Measurements from ENCODE around the gene PLK5. TPM values are rescaled to one million over a fixed set of nuclear protein-coding genes. Genes with fewer than 3 reads are reported as not detected.

The PLK5 gene
- total RNA-seq, 4 donors from 2014 or later = not detected

GRCh38 chr19:1580957-1581356 is 57.1 kb downstream of the PLK5 start:
- in situ Hi-C loops (cut with MboI; ENCODE audit: low pct_ligation_motif_present in 1 of 4, low pct_unique_long_range_greater_than_20kb in 1 of 4, low sequenced_read_pairs in 3 of 4) = no loop called here
- no peak for TF ChIP-seq CTCF (IDR thresholded peaks at IDR 0.05)
- TF ChIP-seq POLR2AphosphoS5 (IDR thresholded peaks at IDR 0.05) = no peak
- no peak for TF ChIP-seq POLR2A (IDR thresholded peaks at IDR 0.05)
- TF ChIP-seq EP300 (IDR thresholded peaks at IDR 0.05; ENCODE audit: low read depth) = no peak
- Histone ChIP-seq H3K4me1 (no peaks in the 10 kb centered on the region), H3K4me3 (no peak overlapping the region), H3K36me3 (peaks cover 0 to 29% (median 13%) of the 10 kb centered on the region in 4 donors), H3K27me3 (no peaks in the 10 kb centered on the region), H3K9me3 (no peaks in the 10 kb centered on the region), H3K27ac (no peak overlapping the region)
- no peak for DNase-seq
- intact Hi-C loops (cut with DNase I; ENCODE audit: low total_unique reads) = loop anchor here (1.0 kb wide), 1 partner anchor 103 kb away; no protein-coding TSS in a partner anchor
- 94% methylated on average over 19 of the region's 22 CpGs; no CpG with 5 or more reads in 1 of the 2 donors for WGBS, 2 donors (ENCODE audit: low coverage in 1 of 2)

GRCh38 chr19:1582201-1582600 is 58.3 kb downstream of the PLK5 start:
- H3K4me1 ChIP-seq = no peaks in the 10 kb centered on the region
- TF ChIP-seq CTCF (IDR thresholded peaks at IDR 0.05) (no peak), EP300 (IDR thresholded peaks at IDR 0.05; ENCODE audit: low read depth) (no peak), POLR2AphosphoS5 (IDR thresholded peaks at IDR 0.05) (no peak), POLR2A (IDR thresholded peaks at IDR 0.05) (no peak)
- WGBS, 2 donors (ENCODE audit: low coverage in 1 of 2) = 75% methylated on average over 5 of the region's 9 CpGs; no CpG with 5 or more reads in 1 of the 2 donors
- H3K4me3 ChIP-seq = no peak overlapping the region
- H3K27ac ChIP-seq = no peak overlapping the region
- H3K9me3 ChIP-seq = no peaks in the 10 kb centered on the region
- intact Hi-C loops (cut with DNase I; ENCODE audit: low total_unique reads) (no loop called here), in situ Hi-C loops (cut with MboI; ENCODE audit: low pct_ligation_motif_present in 1 of 4, low pct_unique_long_range_greater_than_20kb in 1 of 4, low sequenced_read_pairs in 3 of 4) (no loop called here)
- DNase-seq = no peak
- peaks cover 0 to 28% (median 13%) of the 10 kb centered on the region in 4 donors for H3K36me3 ChIP-seq
- H3K27me3 ChIP-seq = no peaks in the 10 kb centered on the region

DNA sequence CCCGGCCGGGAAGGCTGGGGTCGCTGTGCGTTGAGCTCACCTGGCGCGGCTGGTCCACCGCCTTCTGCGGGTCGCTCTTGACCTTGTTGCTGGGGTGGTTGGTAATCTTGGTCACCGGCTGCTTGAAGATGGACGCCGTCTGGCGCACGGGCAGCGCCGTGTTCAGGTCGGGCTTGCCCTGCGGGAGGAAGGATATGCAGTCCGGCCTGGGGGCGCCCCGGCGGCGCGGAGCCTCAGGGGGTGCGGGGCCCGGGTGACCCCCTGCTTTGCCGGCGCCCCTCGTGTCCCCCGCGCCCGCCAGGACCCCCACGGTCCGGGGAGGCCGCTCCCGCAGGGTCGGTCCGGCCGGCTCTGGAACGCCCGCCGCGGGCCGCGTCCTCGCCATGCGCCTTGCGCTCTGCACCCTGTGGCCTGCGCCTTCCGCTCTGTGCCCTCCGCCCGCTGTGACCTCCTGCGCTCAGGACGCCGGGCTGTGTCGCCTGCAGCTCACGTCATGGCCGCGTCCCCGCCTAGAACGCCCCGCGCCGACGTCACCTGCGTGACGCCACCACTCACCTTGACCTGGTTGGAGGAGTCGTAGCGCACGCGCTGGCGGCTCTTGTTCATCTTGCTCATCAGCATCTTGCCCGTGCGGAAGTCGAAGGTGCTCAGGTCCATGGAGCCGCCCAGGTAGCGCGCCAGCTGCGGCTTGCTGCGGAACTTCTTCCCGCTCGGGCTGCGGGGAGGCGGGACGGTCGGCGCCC is 60.8 kb downstream of the PLK5 start:
- intact Hi-C loops (cut with DNase I; ENCODE audit: low total_unique reads) (no loop called here), in situ Hi-C loops (cut with MboI; ENCODE audit: low pct_ligation_motif_present in 1 of 4, low pct_unique_long_range_greater_than_20kb in 1 of 4, low sequenced_read_pairs in 3 of 4) (no loop called here)
- H3K27ac ChIP-seq = no peak overlapping the region
- no peak overlapping the region for H3K4me3 ChIP-seq
- H3K4me1 ChIP-seq = peaks cover 0 to 2% (median 0%) of the 10 kb centered on the region in 4 donors
- H3K27me3 ChIP-seq = no peaks in the 10 kb centered on the region
- DNase-seq = no peak
- no peaks in the 10 kb centered on the region for H3K9me3 ChIP-seq
- peaks cover 0 to 27% (median 10%) of the 10 kb centered on the region in 4 donors for H3K36me3 ChIP-seq
- TF ChIP-seq CTCF (IDR thresholded peaks at IDR 0.05) (no peak), POLR2AphosphoS5 (IDR thresholded peaks at IDR 0.05) (no peak), EP300 (IDR thresholded peaks at IDR 0.05; ENCODE audit: low read depth) (no peak), POLR2A (IDR thresholded peaks at IDR 0.05) (no peak)
- 94 to 95% methylated on average over 7 to 80 of the region's 87 CpGs for WGBS, 2 donors (ENCODE audit: low coverage in 1 of 2)

DNA sequence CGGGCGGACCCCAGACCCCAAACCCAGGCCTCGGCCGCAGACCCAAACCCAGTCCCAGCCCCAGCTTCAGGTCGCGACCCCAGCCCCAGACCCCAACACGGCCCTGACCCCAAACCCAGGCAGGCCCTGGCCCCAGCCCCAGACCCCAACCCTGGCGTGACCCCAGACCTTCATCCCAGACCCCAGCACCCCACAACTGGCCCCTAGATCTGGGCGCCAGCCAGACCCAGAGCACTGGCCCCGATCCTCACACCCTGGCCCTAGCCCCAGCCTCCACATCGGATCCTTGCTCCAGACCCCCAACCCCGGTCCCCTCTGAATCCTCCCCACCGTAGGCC is 61.3 kb downstream of the PLK5 start:
- DNase-seq = no peak
- peaks cover 0 to 7% (median 2%) of the 10 kb centered on the region in 4 donors for H3K4me1 ChIP-seq
- WGBS, 2 donors (ENCODE audit: low coverage in 1 of 2) = 90% methylated on average over 13 of the region's 13 CpGs; no CpG with 5 or more reads in 1 of the 2 donors
- H3K27me3 ChIP-seq = no peaks in the 10 kb centered on the region
- peaks cover 0 to 23% (median 9%) of the 10 kb centered on the region in 4 donors for H3K36me3 ChIP-seq
- intact Hi-C loops (cut with DNase I; ENCODE audit: low total_unique reads) (no loop called here), in situ Hi-C loops (cut with MboI; ENCODE audit: low pct_ligation_motif_present in 1 of 4, low pct_unique_long_range_greater_than_20kb in 1 of 4, low sequenced_read_pairs in 3 of 4) (no loop called here)
- no peak overlapping the region for H3K4me3 ChIP-seq
- H3K27ac ChIP-seq = no peak overlapping the region
- no peaks in the 10 kb centered on the region for H3K9me3 ChIP-seq
- TF ChIP-seq POLR2AphosphoS5 (IDR thresholded peaks at IDR 0.05) (no peak), POLR2A (IDR thresholded peaks at IDR 0.05) (no peak), CTCF (IDR thresholded peaks at IDR 0.05) (no peak), EP300 (IDR thresholded peaks at IDR 0.05; ENCODE audit: low read depth) (no peak)

Small RNA genes lying within 50 kb of the gene (small RNA-seq; reads per million reads assigned to genes)
- 0 reads per million in 4 donors for gene AC005943.2
- 0 reads per million in 4 donors for gene RN7SL477P

Other genes starting within 250 kb of the PLK5 start
- gene FAM174C, start 248.5 kb upstream of the PLK5 start, total RNA-seq = 100 to 1,000 TPM in 2 of 4 donors, 10 to 100 TPM in 2; 72.5 to 116 (median 99.0) TPM
- 100 to 1,000 TPM in 1 of 4 donors, 10 to 100 TPM in 3; 30.5 to 112 (median 40.6) TPM for gene EFNA2, start 238.2 kb upstream of the PLK5 start, total RNA-seq
- 100 to 1,000 TPM in 3 of 4 donors, 10 to 100 TPM in 1; 32.2 to 196 (median 156) TPM for gene NDUFS7, start 140.2 kb upstream of the PLK5 start, total RNA-seq
- gene GAMT, start 122.5 kb upstream of the PLK5 start, total RNA-seq = 1 to 10 TPM; 1.4 to 4.4 (median 2.9) TPM
- gene DAZAP1, start 116.5 kb upstream of the PLK5 start, total RNA-seq = 10 to 100 TPM; 36.3 to 77.2 (median 41.6) TPM
- gene RPS15, start 85.7 kb upstream of the PLK5 start, total RNA-seq = 1,000 to 10,000 TPM; 1,367 to 2,740 (median 2,511) TPM
- gene APC2, start 74.0 kb upstream of the PLK5 start, total RNA-seq = 1 to 10 TPM in 1 of 4 donors, under 1 TPM in 3; under 0.01 to 6.0 (median 0.36) TPM
- 10 to 100 TPM; 36.2 to 89.2 (median 46.0) TPM for gene C19orf25, start 44.9 kb upstream of the PLK5 start, total RNA-seq
- gene PCSK4, start 33.7 kb upstream of the PLK5 start, total RNA-seq = 10 to 100 TPM in 1 of 4 donors, 1 to 10 TPM in 3; 2.6 to 11.9 (median 7.5) TPM
- 1 to 10 TPM in 2 of 4 donors, not detected in 2; 2.2 to 3.3 TPM for gene REEP6, start 32.9 kb upstream of the PLK5 start, total RNA-seq
- 1 to 10 TPM in 3 of 4 donors, not detected in 1; 2.6 to 3.7 (median 2.7) TPM for gene ADAMTSL5, start 11.1 kb upstream of the PLK5 start, total RNA-seq
- 100 to 1,000 TPM in 1 of 4 donors, 10 to 100 TPM in 3; 20.8 to 100 (median 27.8) TPM for gene MEX3D, start 44.2 kb downstream of the PLK5 start, total RNA-seq
- gene MBD3, start 68.8 kb downstream of the PLK5 start, total RNA-seq = 100 to 1,000 TPM in 1 of 4 donors, 10 to 100 TPM in 3; 61.4 to 121 (median 68.7) TPM
- 100 to 1,000 TPM in 1 of 4 donors, 10 to 100 TPM in 3; 19.9 to 120 (median 60.8) TPM for gene UQCR11, start 81.4 kb downstream of the PLK5 start, total RNA-seq
- 100 to 1,000 TPM in 1 of 4 donors, 10 to 100 TPM in 3; 55.9 to 160 (median 79.7) TPM for gene TCF3, start 128.5 kb downstream of the PLK5 start, total RNA-seq
- not detected for gene ONECUT3, start 229.4 kb downstream of the PLK5 start, total RNA-seq

All from transverse colon (tissue), 4 donors.